ENCODE measurements around the gene HIP1R. TPM values are rescaled to one million over a fixed set of nuclear protein-coding genes. Genes with fewer than 3 reads are reported as not detected.
A peak's percentile ranks its signal among the peaks of the same experiment; 100 is the strongest.

The HIP1R gene
- total and polyA plus RNA-seq, 2 experiments from 2014 or later, result 8.0 to 22.1 TPM

- Mint-ChIP-seq H3K36me3 (ENCODE audit: low read depth) (peaks cover 26% of the 10 kb centered on the region), H3K4me3 (no peak overlapping the region), H3K27me3 (ENCODE audit: insufficient read depth, low read depth, poor library complexity) (peaks cover 48% of the 10 kb centered on the region), H3K9me3 (no peaks in the 10 kb centered on the region), H3K27ac (no peak overlapping the region), H3K4me1 (no peaks in the 10 kb centered on the region; the same call in 2 of the 3 replicates)
- Histone ChIP-seq H3K27me3 (ENCODE audit: insufficient read depth) (peaks cover 28% of the 10 kb centered on the region), H2AFZ (no peak overlapping the region), H3K4me1 (ENCODE audit: insufficient read depth) (no peaks in the 10 kb centered on the region), H3K36me3 (ENCODE audit: insufficient read depth) (no peaks in the 10 kb centered on the region), H3K27ac (ENCODE audit: low read depth) (no peak overlapping the region), H3K4me2 (no peak overlapping the region), H3K79me2 (replicated peaks; ENCODE audit: insufficient read depth) (no peaks in the 10 kb centered on the region), H3K4me3 (no peak overlapping the region), H3F3A (replicated peaks; ENCODE audit: low read depth) (no peaks in the 10 kb centered on the region), H4K20me1 (replicated peaks; ENCODE audit: insufficient read depth) (peaks cover 38% of the 10 kb centered on the region), H3K9me2 (ENCODE audit: insufficient read depth) (no peaks in the 10 kb centered on the region)
- TF ChIP-seq CTCF (conservative IDR thresholded peaks at IDR 0.05; ENCODE audit: low read depth in 2 of 2), result peak; percentile 22 to 44; a peak in 3 of 4 replicates
- no peak for TF ChIP-seq STAT1 (IDR thresholded peaks at IDR 0.05; ENCODE audit: unreplicated experiment)
- DNase-seq (ENCODE audit: low spot score), result peak; percentile 58
- ATAC-seq, result no peak
Observed at GRCh38 chr12:122865268-122866231, 30.3 kb downstream of the HIP1R start.

GRCh38 chr12:122866379-122866778, 31.1 kb downstream of the HIP1R start:
- H3K27me3 Mint-ChIP-seq (ENCODE audit: insufficient read depth, low read depth, poor library complexity), result peaks cover 56% of the 10 kb centered on the region
- H3K9me2 ChIP-seq (ENCODE audit: insufficient read depth), result no peaks in the 10 kb centered on the region
- DNase-seq (ENCODE audit: low spot score) (no peak), ATAC-seq (no peak)
- no peak overlapping the region for H2AFZ ChIP-seq
- H3K9me3 Mint-ChIP-seq, result no peaks in the 10 kb centered on the region
- no peaks in the 10 kb centered on the region for H3K36me3 ChIP-seq (ENCODE audit: insufficient read depth)
- H3K27ac Mint-ChIP-seq, result no peak overlapping the region
- no peak overlapping the region for H3K27ac ChIP-seq (ENCODE audit: low read depth)
- no peaks in the 10 kb centered on the region for H3F3A ChIP-seq (replicated peaks; ENCODE audit: low read depth)
- H3K79me2 ChIP-seq (replicated peaks; ENCODE audit: insufficient read depth), result no peaks in the 10 kb centered on the region
- peaks cover 34% of the 10 kb centered on the region for H3K36me3 Mint-ChIP-seq (ENCODE audit: low read depth)
- H4K20me1 ChIP-seq (replicated peaks; ENCODE audit: insufficient read depth), result peaks cover 46% of the 10 kb centered on the region
- H3K4me1 Mint-ChIP-seq, result no peaks in the 10 kb centered on the region; the same call in 1 of the 3 replicates
- peaks cover 36% of the 10 kb centered on the region for H3K27me3 ChIP-seq (ENCODE audit: insufficient read depth)
- no peak overlapping the region for H3K4me2 ChIP-seq
- peaks cover 1% of the 10 kb centered on the region; the same call in 1 of the 2 replicates for H3K4me1 ChIP-seq (ENCODE audit: insufficient read depth)
- no peak overlapping the region for H3K4me3 Mint-ChIP-seq
- H3K4me3 ChIP-seq, result no peak overlapping the region
- TF ChIP-seq EZH2phosphoT487 (IDR thresholded peaks at IDR 0.05; ENCODE audit: unreplicated experiment) (no peak), JUNB (IDR thresholded peaks at IDR 0.05; ENCODE audit: unreplicated experiment) (no peak), POLR2AphosphoS5 (IDR thresholded peaks at IDR 0.05; ENCODE audit: low read depth) (no peak), ETS1 (IDR thresholded peaks at IDR 0.05) (no peak), REST (IDR thresholded peaks at IDR 0.05; ENCODE audit: unreplicated experiment) (no peak), ZNF114 (CRISPR knock-in tag; IDR thresholded peaks at IDR 0.05) (no peak), CTCF (conservative IDR thresholded peaks at IDR 0.05; ENCODE audit: low read depth in 2 of 2) (no peak), EZH2 (IDR thresholded peaks at IDR 0.05; ENCODE audit: low read depth, unreplicated experiment) (no peak), STAT1 (IDR thresholded peaks at IDR 0.05; ENCODE audit: unreplicated experiment) (no peak), NANOG (IDR thresholded peaks at IDR 0.05; ENCODE audit: borderline replicate concordance) (no peak), CREB1 (CRISPR knock-in tag; IDR thresholded peaks at IDR 0.05; ENCODE audit: low read depth) (no peak), ZNF331 (CRISPR knock-in tag; IDR thresholded peaks at IDR 0.05; ENCODE audit: low read depth) (no peak)

Measured in GM23338 (cell line).